IMR-90 (cell line): ENCODE data around the gene MICA.

Experiments used
- BHLHE40 ChIP-seq: fragments of 150-350 bp; IDR thresholded peaks from 2 replicates; pipeline ENCODE4 v1.6.1; 2016; ENCODE audit warnings: mild to moderate bottlenecking, low read depth, low read length
- CEBPB ChIP-seq: IDR thresholded peaks from 2 replicates; pipeline ENCODE4 v1.6.1; 2012; ENCODE audit warnings: low read depth, low read length, improper control_type of control experiment
- CHD1 ChIP-seq: IDR thresholded peaks from 2 replicates; pipeline ENCODE4 v1.6.1; 2012; ENCODE audit warnings: low read depth, low read length, improper control_type of control experiment
- FOS ChIP-seq: fragments of 150-350 bp; IDR thresholded peaks from 2 replicates; pipeline ENCODE4 v1.6.1; 2016; ENCODE audit warnings: low read depth, low read length
- MAZ ChIP-seq: IDR thresholded peaks from 2 replicates; pipeline ENCODE4 v1.6.1; 2012; ENCODE audit warnings: low read depth, mild to moderate bottlenecking, low read length, improper control_type of control experiment, moderate library complexity, borderline replicate concordance
- MXI1 ChIP-seq: IDR thresholded peaks from 2 replicates; pipeline ENCODE4 v1.6.1; 2012; ENCODE audit warnings: low read depth, mild to moderate bottlenecking, low read length, moderate library complexity, borderline replicate concordance
- POLR2A ChIP-seq: IDR thresholded peaks from 2 replicates; pipeline ENCODE4 v1.6.1; 2012; ENCODE audit warnings: mild to moderate bottlenecking, low read depth, low read length
- SMC3 ChIP-seq: fragments of 150-350 bp; IDR thresholded peaks from 2 replicates; pipeline ENCODE4 v1.6.1; 2016; ENCODE audit warnings: low read depth, mild to moderate bottlenecking, antibody characterized with exemption, low read length, moderate library complexity
- TF ChIP-seq, protein P1 (sequence below): conservative IDR thresholded peaks from 2 replicates; pipeline ENCODE4 v1.5.1; 2012; ENCODE audit warnings: mild to moderate bottlenecking, low read depth, low read length, improper control_type of control experiment
- TF ChIP-seq, protein P2 (sequence below): fragments of 150-350 bp; IDR thresholded peaks from 2 replicates; pipeline ENCODE4 v1.6.1; 2017; ENCODE audit warnings: mild to moderate bottlenecking, antibody characterized with exemption, low read length, low read depth
- TF ChIP-seq, protein P3 (sequence below): fragments of 150-350 bp; IDR thresholded peaks from 2 replicates; pipeline ENCODE4 v1.6.1; 2016; ENCODE audit warnings: low read depth, mild to moderate bottlenecking, low read length, moderate library complexity, borderline replicate concordance

DNA sequence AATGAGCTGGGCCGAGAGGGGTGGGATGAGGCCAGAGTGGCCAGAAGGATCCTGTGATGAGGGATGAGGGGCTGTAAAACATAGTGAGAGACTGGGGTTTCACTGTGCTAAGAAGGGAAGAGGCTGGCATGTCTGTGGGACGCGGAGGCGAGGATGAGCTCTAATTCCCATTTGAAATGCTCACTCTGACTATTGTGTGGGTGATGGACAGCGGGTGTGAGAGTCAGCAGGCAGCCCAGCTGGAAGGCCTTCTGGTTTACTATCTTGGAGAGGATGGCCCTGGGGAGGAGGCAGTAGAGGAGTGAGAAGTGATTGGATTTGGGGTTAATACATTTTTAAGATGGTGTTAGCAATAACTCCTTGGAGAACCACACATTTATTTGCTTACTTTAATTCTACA, 9.5 kb upstream of the MICA start:
- TF ChIP-seq, protein P1, sequence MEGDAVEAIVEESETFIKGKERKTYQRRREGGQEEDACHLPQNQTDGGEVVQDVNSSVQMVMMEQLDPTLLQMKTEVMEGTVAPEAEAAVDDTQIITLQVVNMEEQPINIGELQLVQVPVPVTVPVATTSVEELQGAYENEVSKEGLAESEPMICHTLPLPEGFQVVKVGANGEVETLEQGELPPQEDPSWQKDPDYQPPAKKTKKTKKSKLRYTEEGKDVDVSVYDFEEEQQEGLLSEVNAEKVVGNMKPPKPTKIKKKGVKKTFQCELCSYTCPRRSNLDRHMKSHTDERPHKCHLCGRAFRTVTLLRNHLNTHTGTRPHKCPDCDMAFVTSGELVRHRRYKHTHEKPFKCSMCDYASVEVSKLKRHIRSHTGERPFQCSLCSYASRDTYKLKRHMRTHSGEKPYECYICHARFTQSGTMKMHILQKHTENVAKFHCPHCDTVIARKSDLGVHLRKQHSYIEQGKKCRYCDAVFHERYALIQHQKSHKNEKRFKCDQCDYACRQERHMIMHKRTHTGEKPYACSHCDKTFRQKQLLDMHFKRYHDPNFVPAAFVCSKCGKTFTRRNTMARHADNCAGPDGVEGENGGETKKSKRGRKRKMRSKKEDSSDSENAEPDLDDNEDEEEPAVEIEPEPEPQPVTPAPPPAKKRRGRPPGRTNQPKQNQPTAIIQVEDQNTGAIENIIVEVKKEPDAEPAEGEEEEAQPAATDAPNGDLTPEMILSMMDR = no peak
- TF ChIP-seq CEBPB = no peak
- TF ChIP-seq BHLHE40 = no peak
- TF ChIP-seq SMC3 = no peak
- TF ChIP-seq, protein P2, sequence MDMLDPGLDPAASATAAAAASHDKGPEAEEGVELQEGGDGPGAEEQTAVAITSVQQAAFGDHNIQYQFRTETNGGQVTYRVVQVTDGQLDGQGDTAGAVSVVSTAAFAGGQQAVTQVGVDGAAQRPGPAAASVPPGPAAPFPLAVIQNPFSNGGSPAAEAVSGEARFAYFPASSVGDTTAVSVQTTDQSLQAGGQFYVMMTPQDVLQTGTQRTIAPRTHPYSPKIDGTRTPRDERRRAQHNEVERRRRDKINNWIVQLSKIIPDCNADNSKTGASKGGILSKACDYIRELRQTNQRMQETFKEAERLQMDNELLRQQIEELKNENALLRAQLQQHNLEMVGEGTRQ = no peak
- TF ChIP-seq POLR2A = no peak
- no peak for TF ChIP-seq MAZ
- TF ChIP-seq, protein P3, sequence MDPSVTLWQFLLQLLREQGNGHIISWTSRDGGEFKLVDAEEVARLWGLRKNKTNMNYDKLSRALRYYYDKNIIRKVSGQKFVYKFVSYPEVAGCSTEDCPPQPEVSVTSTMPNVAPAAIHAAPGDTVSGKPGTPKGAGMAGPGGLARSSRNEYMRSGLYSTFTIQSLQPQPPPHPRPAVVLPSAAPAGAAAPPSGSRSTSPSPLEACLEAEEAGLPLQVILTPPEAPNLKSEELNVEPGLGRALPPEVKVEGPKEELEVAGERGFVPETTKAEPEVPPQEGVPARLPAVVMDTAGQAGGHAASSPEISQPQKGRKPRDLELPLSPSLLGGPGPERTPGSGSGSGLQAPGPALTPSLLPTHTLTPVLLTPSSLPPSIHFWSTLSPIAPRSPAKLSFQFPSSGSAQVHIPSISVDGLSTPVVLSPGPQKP = no peak
- TF ChIP-seq CHD1 = no peak
- no peak for TF ChIP-seq FOS
- no peak for TF ChIP-seq MXI1
